GM18873 (cell line): ENCODE data around the gene GALNT10.
A peak's percentile ranks its signal among the peaks of the same experiment; 100 is the strongest.

Experiments used
- ATAC-seq: cut with Tn5 transposase; IDR thresholded peaks from one replicate; pipeline ENCODE4 v1.9.1; 2021; ENCODE audit warnings: mild to moderate bottlenecking, moderate library complexity, moderate number of reproducible peaks; ENCODE audit not compliant: unreplicated experiment, low FRiP score

The GALNT10 gene

GRCh38 chr5:154370813-154371212 lies 180.3 kb downstream of the GALNT10 start:
- no peak for ATAC-seq

DNA sequence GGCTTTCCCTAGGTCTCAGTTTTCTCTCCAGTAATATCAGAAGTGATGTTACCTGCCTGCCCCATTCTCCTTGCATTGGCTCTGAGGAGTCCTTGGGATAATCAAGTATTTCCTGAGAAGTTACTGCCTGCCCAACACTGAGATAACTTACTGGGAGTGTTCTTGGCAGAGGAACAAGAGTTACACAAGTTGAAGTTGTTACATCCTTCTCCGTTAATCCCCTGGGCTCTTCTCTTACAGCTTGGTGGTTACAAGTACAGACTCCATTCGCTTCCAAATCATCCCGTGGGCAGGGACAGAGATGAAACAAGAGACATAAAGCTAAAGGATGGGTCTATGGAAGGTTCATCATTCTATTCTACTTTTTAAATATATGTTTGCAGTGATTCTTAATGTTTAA lies 181.2 kb downstream of the GALNT10 start:
- ATAC-seq: no peak

DNA sequence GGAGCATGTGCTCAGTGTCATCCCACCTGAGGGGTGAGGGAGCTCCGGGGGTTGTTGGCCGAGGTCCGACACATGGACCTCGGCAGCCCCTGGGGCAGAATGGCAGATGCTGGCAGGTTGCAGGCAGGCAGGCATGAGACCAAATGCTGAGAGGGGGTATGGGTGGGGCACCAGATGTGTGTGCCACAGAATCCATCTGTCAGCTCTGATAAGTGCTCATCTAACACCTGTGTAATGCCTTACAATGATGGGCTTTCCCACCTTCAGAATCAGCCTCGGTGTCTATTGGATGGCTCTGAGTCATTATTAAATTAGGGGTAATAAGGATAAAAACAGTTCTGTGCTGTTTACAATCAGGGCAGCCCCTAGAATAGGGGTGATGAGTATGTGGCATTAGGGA lies 182.1 kb downstream of the GALNT10 start:
- ATAC-seq: no peak

- no peak for ATAC-seq
Observed at GRCh38 chr5:154373326-154373725, 182.8 kb downstream of the GALNT10 start.

DNA sequence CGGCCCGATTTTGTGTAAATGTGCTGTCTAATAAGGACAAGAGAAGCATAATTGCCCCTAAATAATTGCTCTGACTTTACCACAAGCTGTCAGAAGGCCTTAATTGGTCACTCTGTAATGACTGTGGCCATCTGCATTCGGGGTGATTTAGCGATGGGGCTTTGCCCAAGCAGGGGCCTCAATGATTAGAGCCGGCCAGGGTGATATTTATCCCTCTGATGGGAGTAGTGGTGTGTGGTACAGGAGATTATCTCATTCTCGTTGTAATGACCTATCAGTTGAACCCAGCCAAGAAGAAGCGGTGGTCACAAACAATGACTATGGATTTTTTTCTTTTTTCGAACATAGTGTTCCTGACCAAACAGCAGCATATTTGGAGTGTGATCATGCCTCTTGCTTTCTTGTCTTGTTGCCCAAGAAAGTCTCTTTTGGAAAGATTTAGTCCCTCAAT lies 183.2 kb downstream of the GALNT10 start:
- ATAC-seq: no peak

DNA sequence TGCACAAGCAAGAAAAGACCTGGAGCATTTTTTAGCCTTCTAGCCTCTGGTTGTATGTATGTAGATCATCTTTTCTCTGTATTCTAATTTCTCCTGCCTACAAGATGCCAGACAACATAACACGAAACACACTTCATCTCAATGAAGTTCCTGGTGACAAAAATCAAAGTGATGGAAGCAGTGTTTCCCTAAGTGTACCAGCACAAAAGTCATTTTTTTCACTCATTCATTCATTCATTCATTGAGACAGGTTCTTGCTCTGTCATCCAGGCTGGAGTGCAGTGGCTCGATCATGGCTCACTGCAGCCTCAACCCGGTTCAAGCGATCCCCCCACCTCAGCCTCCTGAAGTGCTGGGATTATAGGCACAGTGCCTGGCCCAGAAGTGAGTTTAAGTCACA lies 183.7 kb downstream of the GALNT10 start:
- ATAC-seq: no peak

DNA sequence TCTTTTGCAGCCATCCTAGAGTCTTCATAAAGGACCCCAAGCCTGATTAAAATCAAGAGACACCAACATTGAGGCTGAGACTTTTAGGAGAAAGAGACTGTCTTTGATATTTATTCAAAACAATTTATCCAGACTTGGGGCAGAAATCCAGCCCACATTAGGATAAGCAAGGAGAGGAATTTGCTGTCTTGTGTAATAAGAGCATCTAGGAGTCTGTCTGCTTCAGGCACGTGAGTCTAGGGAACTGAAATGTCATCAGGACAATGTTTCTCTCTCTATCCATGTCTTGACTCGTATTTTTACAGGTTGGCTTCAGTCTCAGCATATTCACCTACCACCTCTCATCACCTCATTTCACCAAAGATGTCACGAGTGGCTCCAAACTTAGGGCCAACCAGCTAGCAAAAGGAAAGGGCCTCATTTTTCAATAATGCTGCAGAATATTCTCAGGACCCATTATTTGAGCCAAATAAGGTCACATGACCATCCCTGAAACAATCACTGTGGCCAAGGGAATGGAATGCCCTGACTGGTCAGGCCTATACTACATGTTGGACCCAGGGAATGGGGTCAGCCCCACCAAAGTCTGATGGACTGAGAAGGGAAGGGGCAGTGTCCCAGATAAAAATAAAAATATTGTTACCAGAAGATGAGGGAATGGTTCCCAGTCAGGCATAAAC lies 184.9 kb downstream of the GALNT10 start:
- ATAC-seq: no peak

DNA sequence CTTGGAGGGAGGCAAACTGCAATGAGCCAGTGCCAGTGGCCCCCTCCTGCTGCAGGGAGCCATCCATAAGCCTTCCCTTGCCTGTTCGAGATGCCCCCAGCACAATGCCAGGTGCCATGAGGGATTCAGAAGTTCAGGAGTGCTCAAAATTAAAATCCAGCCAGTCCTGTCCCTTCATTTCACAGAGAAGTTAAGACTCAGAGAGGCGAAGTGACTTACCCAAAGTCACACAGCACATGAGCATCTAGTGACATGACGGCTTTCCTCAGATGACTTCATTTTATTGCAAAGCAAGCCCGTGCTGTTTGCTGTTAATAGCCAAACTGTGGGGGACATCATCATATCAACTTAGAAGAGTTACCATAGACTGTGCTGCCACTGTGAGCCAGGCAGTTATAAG lies 185.9 kb downstream of the GALNT10 start:
- ATAC-seq: no peak

DNA sequence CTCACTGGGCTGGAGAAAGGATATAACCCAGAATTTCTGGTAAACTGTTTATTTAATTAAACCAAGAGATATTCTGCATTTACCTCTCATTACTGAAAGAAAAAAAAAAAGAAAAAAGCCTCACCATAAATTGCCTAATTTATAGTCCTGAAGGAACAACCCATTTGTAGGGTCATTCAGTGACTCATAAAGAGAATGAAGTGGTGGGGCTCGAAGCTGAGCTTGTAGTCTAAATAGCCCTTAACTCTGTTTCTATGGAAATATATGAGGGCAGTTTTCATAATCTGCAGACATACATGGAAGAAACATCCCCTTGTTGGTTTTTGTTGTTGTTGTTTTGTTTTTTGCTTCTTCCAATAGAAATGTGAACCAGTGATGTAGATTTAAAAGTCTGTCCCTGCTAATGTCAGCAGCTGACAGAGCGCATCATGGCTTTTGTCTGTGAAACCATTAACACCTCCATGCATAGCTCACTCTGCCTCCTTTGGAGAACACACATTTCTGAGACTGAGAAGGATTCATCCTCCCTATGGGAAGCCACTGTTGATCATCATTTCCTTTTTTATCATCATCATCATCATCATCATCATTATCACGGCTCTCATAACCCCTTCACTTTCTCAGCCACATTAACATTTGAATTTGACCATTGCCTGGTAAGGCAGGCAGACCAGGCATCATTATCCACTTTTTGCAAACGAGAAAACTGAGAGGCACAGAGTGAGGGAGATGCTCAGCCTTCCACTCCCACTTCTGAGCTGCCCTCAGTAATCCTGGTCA lies 187.4 kb downstream of the GALNT10 start:
- no peak for ATAC-seq

- ATAC-seq: no peak
Observed at GRCh38 chr5:154380263-154380662, 189.7 kb downstream of the GALNT10 start.

- ATAC-seq: peak; percentile 99
Observed at GRCh38 chr5:154384480-154385235, 194.1 kb downstream of the GALNT10 start.

GRCh38 chr5:154385236-154385512 lies 194.6 kb downstream of the GALNT10 start:
- ATAC-seq: no peak

GRCh38 chr5:154386952-154387629 lies 196.6 kb downstream of the GALNT10 start:
- no peak for ATAC-seq

GRCh38 chr5:154388842-154389241 lies 198.3 kb downstream of the GALNT10 start:
- ATAC-seq: no peak

DNA sequence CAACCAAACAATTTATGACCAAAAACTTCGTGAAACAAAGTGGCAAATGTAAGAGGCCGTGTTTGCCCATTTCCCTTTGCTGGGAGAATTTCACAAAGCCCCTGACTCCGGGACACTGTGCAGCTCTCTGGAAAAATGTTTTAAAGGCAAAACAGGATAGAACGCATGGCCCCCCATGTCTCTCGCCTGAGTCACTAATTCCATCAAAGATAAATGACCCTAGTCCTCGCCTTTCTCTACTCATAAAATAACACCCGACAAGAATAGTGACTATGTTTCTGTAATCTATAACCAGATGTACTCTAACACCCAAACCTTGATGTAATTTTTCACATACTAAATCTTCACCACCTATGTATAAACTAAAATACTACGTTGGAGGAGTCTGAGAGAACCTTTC lies 199.6 kb downstream of the GALNT10 start:
- no peak for ATAC-seq

DNA sequence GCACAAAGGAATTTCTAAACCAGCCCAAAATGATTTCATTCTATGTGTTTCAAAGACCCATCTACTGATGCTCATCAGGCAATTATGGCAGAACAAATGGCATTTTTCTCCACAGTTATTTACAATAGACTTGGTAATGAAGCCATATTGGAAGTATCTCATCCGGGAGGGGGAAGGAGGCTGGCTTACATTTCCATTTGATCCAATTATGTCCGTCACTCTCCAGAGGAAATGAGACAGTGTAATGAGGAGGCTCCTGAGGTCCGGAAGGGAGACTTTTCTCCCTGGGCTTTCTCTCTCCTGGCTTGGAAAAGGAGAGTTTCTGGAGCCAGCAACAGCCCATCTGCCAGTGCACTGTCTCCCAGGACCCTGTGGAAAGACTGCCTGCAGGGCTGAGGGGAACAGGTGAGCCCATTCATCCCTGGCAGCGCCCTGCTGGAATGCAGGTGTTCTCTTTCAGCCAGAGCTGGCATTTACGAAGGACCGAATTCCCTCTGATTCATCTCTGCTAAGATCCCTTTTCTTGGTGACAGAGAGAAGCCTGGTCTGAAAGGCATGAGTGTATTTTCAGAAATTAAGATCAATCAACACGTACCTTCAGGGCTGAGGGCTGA lies 200.3 kb downstream of the GALNT10 start:
- ATAC-seq: no peak

- ATAC-seq: no peak
Observed at GRCh38 chr5:154391788-154392187, 201.3 kb downstream of the GALNT10 start.

DNA sequence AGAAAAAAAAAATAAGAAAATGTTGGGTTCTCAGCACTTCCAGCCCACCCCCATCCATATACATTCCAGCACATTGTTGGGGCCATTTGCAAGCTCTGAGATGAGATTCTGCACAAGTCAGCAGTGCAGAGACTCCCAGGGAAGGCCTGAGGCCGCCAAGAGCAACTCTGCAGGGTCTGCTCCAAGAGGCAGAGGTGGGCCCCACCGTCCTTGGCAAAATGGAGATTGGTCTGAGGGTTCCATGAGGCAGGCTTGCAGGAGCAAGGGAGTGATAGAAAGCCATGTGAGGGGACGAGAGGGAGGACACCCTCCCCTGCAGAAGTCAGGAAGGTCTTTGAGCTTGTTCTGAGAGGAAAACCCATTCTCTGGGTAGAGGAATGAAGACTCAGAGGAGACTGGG lies 203.3 kb downstream of the GALNT10 start:
- ATAC-seq: no peak

- no peak for ATAC-seq
Observed at GRCh38 chr5:154394307-154394706, 203.8 kb downstream of the GALNT10 start.

DNA sequence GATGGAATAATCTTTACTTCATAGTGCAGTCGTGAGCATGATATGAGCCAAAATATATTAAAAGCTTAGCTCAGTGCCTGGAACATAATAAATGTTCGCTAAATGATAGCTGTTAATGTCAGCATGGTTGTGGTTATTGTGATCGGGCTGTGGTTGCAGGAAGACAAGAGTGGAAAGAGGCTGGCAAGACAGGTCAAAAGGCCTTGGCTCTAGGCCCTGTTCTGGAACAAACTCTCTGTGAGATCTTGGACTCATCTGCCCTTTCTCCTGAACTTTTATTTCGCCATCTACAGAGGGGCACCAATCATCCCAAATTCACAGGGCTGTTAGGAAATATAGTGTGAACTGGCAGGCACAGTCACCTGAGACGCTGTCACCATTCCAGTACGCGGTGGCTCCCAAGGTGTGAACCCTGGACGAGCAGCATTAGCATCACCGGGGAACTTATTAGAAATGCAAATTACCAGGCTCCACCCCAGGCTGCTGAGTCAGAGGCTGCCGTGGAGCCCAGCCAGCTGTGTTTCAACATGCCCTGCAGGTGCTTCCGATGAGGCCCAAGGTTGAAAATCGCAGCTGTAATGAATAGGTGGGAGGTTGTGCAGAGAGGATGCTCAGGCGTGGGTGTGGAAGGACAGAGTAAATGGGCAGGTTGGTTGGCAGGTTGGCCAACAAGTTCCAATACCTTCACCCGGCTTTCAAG lies 205.0 kb downstream of the GALNT10 start:
- ATAC-seq: no peak
